Astrocyte (in vitro differentiated cells and primary cell): Measurements from ENCODE around the gene NSMCE3. TPM values are rescaled to one million over a fixed set of nuclear protein-coding genes. Genes with fewer than 3 reads are reported as not detected.
"Not testable (repeated sequence)": the region's sequence is repeated elsewhere in the genome, so short reads cannot be mapped to it uniquely, and the experiment has no call there.

Experiments used
- DNase-seq: peaks from one replicate; pipeline ENCODE4 v3.0.0-alpha.2; 2010; ENCODE audit warnings: low read depth
- FAIRE-seq: peaks from 2 replicates; lab custom pipeline; 2011; peaks lifted over from hg19 to GRCh38; lab: Jason Lieb, UNC
- H2AFZ ChIP-seq: 2 replicates; pipeline ENCODE4 v1.6.0; 2012; ENCODE audit warnings: low read depth, low read length, inconsistent platforms
- H3K27ac ChIP-seq: 2 replicates; pipeline ENCODE4 v1.5.1; 2011; ENCODE audit warnings: low read depth, low read length, inconsistent platforms
- H3K27me3 ChIP-seq: 2 replicates; pipeline ENCODE4 v1.6.0; 2011; ENCODE audit warnings: low read length, inconsistent platforms; ENCODE audit not compliant: insufficient read depth
- H3K36me3 ChIP-seq: 2 replicates; pipeline ENCODE4 v1.5.1; 2011; ENCODE audit warnings: low read length, inconsistent platforms; ENCODE audit not compliant: insufficient read depth
- H3K4me1 ChIP-seq: 2 replicates; pipeline ENCODE4 v1.5.1; 2011; ENCODE audit warnings: low read length, inconsistent platforms; ENCODE audit not compliant: insufficient read depth
- H3K4me2 ChIP-seq: 2 replicates; pipeline ENCODE4 v1.6.0; 2012; ENCODE audit warnings: low read length, inconsistent platforms
- H3K4me3 ChIP-seq: 2 replicates; pipeline ENCODE4 v1.5.1; 2011; ENCODE audit warnings: low read depth, mild to moderate bottlenecking, low read length, inconsistent platforms; ENCODE audit not compliant: insufficient read depth
- H3K79me2 ChIP-seq: 2 replicates; pipeline ENCODE4 v1.6.0; 2012; ENCODE audit warnings: mild to moderate bottlenecking, low read length, inconsistent platforms; ENCODE audit not compliant: insufficient read depth
- H3K9ac ChIP-seq: 2 replicates; pipeline ENCODE4 v1.6.0; 2012; ENCODE audit warnings: mild to moderate bottlenecking, low read length, inconsistent platforms
- H3K9me3 ChIP-seq: 2 replicates; pipeline ENCODE4 v1.5.1; 2012; ENCODE audit warnings: low read depth, mild to moderate bottlenecking, low read length, inconsistent platforms; ENCODE audit not compliant: insufficient read depth
- H4K20me1 ChIP-seq: 2 replicates; pipeline ENCODE4 v1.6.0; 2012; ENCODE audit warnings: low read length, inconsistent platforms; ENCODE audit not compliant: insufficient read depth
- H3K27ac Mint-ChIP-seq: one replicate; pipeline ENCODE4 v1.8.0; 2021; ENCODE audit warnings: mild to moderate bottlenecking, mixed read lengths; ENCODE audit not compliant: unreplicated experiment
- H3K27me3 Mint-ChIP-seq: one replicate; pipeline ENCODE4 v1.8.0; 2021; ENCODE audit warnings: low read depth, mixed read lengths; ENCODE audit not compliant: unreplicated experiment
- H3K36me3 Mint-ChIP-seq: one replicate; pipeline ENCODE4 v1.8.0; 2021; ENCODE audit warnings: low read depth, mixed read lengths; ENCODE audit not compliant: unreplicated experiment
- H3K4me1 Mint-ChIP-seq: one replicate; pipeline ENCODE4 v1.8.0; 2021; ENCODE audit warnings: low read depth, mixed read lengths; ENCODE audit not compliant: unreplicated experiment
- H3K4me3 Mint-ChIP-seq: one replicate; pipeline ENCODE4 v1.8.0; 2021; ENCODE audit warnings: mild to moderate bottlenecking, moderate library complexity, mixed read lengths; ENCODE audit not compliant: unreplicated experiment
- H3K9me3 Mint-ChIP-seq: one replicate; pipeline ENCODE4 v1.8.0; 2021; ENCODE audit warnings: mild to moderate bottlenecking, mixed read lengths; ENCODE audit not compliant: unreplicated experiment
- CTCF ChIP-seq: IDR thresholded peaks from 2 replicates; pipeline ENCODE4 v1.5.1; 2011; ENCODE audit warnings: low read depth, mild to moderate bottlenecking, inconsistent platforms, low read length, moderate library complexity; ENCODE audit not compliant: insufficient read depth
- EZH2 ChIP-seq: IDR thresholded peaks from 2 replicates; pipeline ENCODE4 v1.6.1; 2012; ENCODE audit warnings: mild to moderate bottlenecking, low read length, inconsistent platforms; ENCODE audit not compliant: insufficient read depth
- total RNA-seq: library from RNA; stranded (reverse); gene quantifications from 2 replicates; pipeline ENCODE4 v1.2.1, GENCODE V29; 2021

NSMCE3 gene
- total RNA-seq, 1 donor from 2014 or later, result 8.3 TPM

- no peaks in the 10 kb centered on the region for H4K20me1 ChIP-seq
- no peaks in the 10 kb centered on the region for H3K79me2 ChIP-seq
- no peaks in the 10 kb centered on the region for H3K36me3 ChIP-seq
- Mint-ChIP-seq H3K4me1 (peaks cover 8% of the 10 kb centered on the region), H3K27ac (no peak overlapping the region), H3K27me3 (peaks cover 7% of the 10 kb centered on the region), H3K36me3 (no peaks in the 10 kb centered on the region), H3K9me3 (peaks cover 4% of the 10 kb centered on the region), H3K4me3 (no peak overlapping the region)
- H3K4me2 ChIP-seq, result peak overlapping the region; percentile 35
- no peak overlapping the region for H3K9ac ChIP-seq
- DNase-seq (no peak), FAIRE-seq (no peak)
- no peaks in the 10 kb centered on the region for H3K27me3 ChIP-seq
- no peak overlapping the region for H2AFZ ChIP-seq
- no peak overlapping the region for H3K27ac ChIP-seq
- no peaks in the 10 kb centered on the region for H3K9me3 ChIP-seq
- H3K4me1 ChIP-seq, result no peaks in the 10 kb centered on the region
- TF ChIP-seq EZH2, result no peak
- TF ChIP-seq CTCF, result no peak
- no peak overlapping the region for H3K4me3 ChIP-seq
Measured at GRCh38 chr15:29225534-29226234, 43.9 kb downstream of the NSMCE3 start.

DNA sequence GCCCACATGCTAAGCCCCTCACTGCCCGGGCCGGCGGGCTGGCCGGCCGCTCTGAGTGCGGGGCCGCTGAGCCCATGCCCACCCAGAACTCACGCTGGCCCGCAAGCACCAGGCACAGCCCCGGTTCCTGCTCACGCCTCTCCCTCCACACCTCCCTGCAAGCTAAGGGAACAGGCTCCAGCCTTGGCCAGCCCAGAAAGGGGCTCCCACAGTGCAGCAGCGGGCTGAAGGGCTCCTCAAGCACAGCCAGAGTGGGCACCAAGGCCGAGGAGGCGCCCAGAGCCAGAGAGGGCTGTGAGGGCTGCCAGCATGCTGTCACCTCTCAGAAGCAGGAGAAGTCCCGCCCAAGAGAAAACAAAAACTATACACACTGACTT, 44.6 kb downstream of the NSMCE3 start:
- not testable (repeated sequence) for FAIRE-seq, H3K36me3 Mint-ChIP-seq, H3K79me2 ChIP-seq, H3K27me3 Mint-ChIP-seq, H3K4me1 ChIP-seq, H3K4me3 Mint-ChIP-seq, H3K27me3 ChIP-seq, H3K27ac Mint-ChIP-seq, H4K20me1 ChIP-seq, H3K36me3 ChIP-seq, H3K4me1 Mint-ChIP-seq, H3K9me3 Mint-ChIP-seq, H3K4me2 ChIP-seq, H3K9ac ChIP-seq, DNase-seq, H2AFZ ChIP-seq, H3K27ac ChIP-seq, H3K4me3 ChIP-seq, H3K9me3 ChIP-seq

- H3K9ac ChIP-seq, H3K4me3 Mint-ChIP-seq, DNase-seq, H3K4me1 Mint-ChIP-seq, FAIRE-seq, H4K20me1 ChIP-seq, H3K27me3 ChIP-seq, H3K36me3 Mint-ChIP-seq, H3K27me3 Mint-ChIP-seq, H3K79me2 ChIP-seq, H3K36me3 ChIP-seq, H3K9me3 Mint-ChIP-seq, H3K4me2 ChIP-seq, H3K4me1 ChIP-seq, H3K9me3 ChIP-seq, H3K4me3 ChIP-seq, H3K27ac ChIP-seq, H2AFZ ChIP-seq: not testable (repeated sequence)
- peak overlapping the region; percentile 8 for H3K27ac Mint-ChIP-seq
Measured at GRCh38 chr15:29224235-29224986, 45.2 kb downstream of the NSMCE3 start.
